Ovary (tissue), 3 donors: Measurements from ENCODE around the gene MBD4.

Source experiments
- POLR2A ChIP-seq: fragments of 450-650 bp; IDR thresholded peaks from one replicate; pipeline ENCODE4 v1.6.1; 2017; ENCODE audit warnings: antibody characterized with exemption, mild to moderate bottlenecking, moderate library complexity
- TF ChIP-seq, protein P1 (sequence below), 3 donors: fragments of 450-650 bp in 2 of 3; fragments of 200-600 bp in 1 of 3; IDR thresholded peaks; one replicate each; pipeline versions ENCODE4 v1.5.1 to v1.8.0; 2016 to 2022; ENCODE audit warnings: antibody characterized with exemption in 3 of 3, mild to moderate bottlenecking in 1 of 3
- donor health status: DM: no; HTN: no; CAD: no.

DNA sequence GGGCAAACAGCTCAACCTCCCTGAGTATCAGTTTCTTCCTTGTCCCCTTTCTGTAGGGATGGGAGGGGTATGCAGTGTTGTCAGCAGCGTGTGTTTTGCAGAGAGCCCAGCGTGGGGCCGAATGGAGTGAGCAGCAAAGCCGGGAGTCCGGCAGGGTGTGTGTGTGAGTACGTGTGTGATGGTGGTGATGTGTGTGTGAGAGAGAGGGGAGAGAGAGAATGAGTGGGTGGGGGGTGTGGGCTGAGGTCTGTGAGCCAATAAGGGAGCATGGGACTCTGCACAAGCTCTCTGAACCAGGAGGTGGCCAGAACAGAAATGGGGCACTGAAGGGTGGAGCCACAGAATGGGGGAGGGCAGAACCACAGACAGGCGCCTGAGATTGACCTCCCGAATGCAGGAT lies 44.1 kb upstream of the MBD4 start:
- TF ChIP-seq, protein P1, sequence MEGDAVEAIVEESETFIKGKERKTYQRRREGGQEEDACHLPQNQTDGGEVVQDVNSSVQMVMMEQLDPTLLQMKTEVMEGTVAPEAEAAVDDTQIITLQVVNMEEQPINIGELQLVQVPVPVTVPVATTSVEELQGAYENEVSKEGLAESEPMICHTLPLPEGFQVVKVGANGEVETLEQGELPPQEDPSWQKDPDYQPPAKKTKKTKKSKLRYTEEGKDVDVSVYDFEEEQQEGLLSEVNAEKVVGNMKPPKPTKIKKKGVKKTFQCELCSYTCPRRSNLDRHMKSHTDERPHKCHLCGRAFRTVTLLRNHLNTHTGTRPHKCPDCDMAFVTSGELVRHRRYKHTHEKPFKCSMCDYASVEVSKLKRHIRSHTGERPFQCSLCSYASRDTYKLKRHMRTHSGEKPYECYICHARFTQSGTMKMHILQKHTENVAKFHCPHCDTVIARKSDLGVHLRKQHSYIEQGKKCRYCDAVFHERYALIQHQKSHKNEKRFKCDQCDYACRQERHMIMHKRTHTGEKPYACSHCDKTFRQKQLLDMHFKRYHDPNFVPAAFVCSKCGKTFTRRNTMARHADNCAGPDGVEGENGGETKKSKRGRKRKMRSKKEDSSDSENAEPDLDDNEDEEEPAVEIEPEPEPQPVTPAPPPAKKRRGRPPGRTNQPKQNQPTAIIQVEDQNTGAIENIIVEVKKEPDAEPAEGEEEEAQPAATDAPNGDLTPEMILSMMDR (IDR thresholded peaks at IDR 0.05): no peak
- no peak for TF ChIP-seq POLR2A
